ENCODE results near the gene EDC4.

The EDC4 gene

GRCh38 chr16:67879936-67880335 is 7.1 kb downstream of the EDC4 start:
- Histone ChIP-seq H3K4me1 (ENCODE audit: control insufficient read depth, insufficient read depth, low read length) (peaks cover 5% of the 10 kb centered on the region), H3K36me3 (ENCODE audit: control insufficient read depth, insufficient read depth, low read length) (peaks cover 85% of the 10 kb centered on the region), H3K9ac (ENCODE audit: low read depth, low read length) (no peak overlapping the region), H3K27me3 (ENCODE audit: control insufficient read depth, insufficient read depth, low read length) (no peaks in the 10 kb centered on the region), H3K4me3 (ENCODE audit: low read depth, low read length) (no peak overlapping the region), H3K27ac (ENCODE audit: low read depth, low read length) (no peak overlapping the region), H3K9me3 (ENCODE audit: control insufficient read depth, insufficient read depth, low read length) (no peaks in the 10 kb centered on the region)

DNA sequence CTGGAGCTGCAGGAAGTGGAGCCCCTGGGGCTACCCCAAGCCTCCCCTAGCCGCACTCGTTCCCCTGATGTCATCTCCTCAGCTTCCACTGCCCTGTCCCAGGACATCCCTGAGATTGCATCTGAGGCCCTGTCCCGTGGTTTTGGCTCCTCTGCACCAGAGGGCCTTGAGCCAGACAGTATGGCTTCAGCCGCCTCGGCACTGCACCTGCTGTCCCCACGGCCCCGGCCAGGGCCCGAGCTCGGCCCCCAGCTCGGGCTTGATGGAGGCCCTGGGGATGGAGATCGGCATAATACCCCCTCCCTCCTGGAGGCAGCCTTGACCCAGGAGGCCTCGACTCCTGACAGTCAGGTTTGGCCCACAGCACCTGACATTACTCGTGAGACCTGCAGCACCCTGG is 7.7 kb downstream of the EDC4 start:
- peaks cover 85% of the 10 kb centered on the region for H3K36me3 ChIP-seq (ENCODE audit: control insufficient read depth, insufficient read depth, low read length)
- H3K4me3 ChIP-seq (ENCODE audit: low read depth, low read length), result no peak overlapping the region
- H3K27me3 ChIP-seq (ENCODE audit: control insufficient read depth, insufficient read depth, low read length), result no peaks in the 10 kb centered on the region
- H3K9me3 ChIP-seq (ENCODE audit: control insufficient read depth, insufficient read depth, low read length), result no peaks in the 10 kb centered on the region
- H3K9ac ChIP-seq (ENCODE audit: low read depth, low read length), result no peak overlapping the region
- peaks cover 11% of the 10 kb centered on the region for H3K4me1 ChIP-seq (ENCODE audit: control insufficient read depth, insufficient read depth, low read length)
- H3K27ac ChIP-seq (ENCODE audit: low read depth, low read length), result no peak overlapping the region

DNA sequence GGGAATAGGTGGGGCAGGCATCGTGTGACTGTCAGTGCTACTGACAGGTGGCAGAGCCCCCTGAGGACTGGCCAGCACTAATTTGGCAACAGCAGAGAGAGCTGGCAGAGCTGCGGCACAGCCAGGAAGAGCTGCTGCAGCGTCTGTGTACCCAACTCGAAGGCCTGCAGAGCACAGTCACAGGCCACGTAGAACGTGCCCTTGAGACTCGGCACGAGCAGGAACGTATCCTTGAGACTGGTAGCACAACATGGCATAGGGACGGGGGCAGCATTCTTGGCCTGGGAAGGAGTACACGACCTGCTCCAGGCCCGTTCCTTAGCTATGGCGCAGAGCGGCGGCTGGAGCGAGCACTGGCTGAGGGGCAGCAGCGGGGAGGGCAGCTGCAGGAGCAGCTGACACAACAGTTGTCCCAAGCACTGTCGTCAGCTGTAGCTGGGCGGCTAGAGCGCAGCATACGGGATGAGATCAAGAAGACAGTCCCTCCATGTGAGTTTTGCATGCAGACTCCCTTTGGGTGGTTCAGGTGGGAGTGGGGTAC is 8.8 kb downstream of the EDC4 start:
- Histone ChIP-seq H3K27me3 (ENCODE audit: control insufficient read depth, insufficient read depth, low read length) (no peaks in the 10 kb centered on the region), H3K36me3 (ENCODE audit: control insufficient read depth, insufficient read depth, low read length) (peaks cover 75% of the 10 kb centered on the region), H3K4me1 (ENCODE audit: control insufficient read depth, insufficient read depth, low read length) (peaks cover 17% of the 10 kb centered on the region), H3K4me3 (ENCODE audit: low read depth, low read length) (no peak overlapping the region), H3K9ac (ENCODE audit: low read depth, low read length) (no peak overlapping the region), H3K27ac (ENCODE audit: low read depth, low read length) (no peak overlapping the region), H3K9me3 (ENCODE audit: control insufficient read depth, insufficient read depth, low read length) (no peaks in the 10 kb centered on the region)

- no peak overlapping the region for H3K9ac ChIP-seq (ENCODE audit: low read depth, low read length)
- no peaks in the 10 kb centered on the region for H3K9me3 ChIP-seq (ENCODE audit: control insufficient read depth, insufficient read depth, low read length)
- no peak overlapping the region for H3K4me3 ChIP-seq (ENCODE audit: low read depth, low read length)
- peaks cover 18% of the 10 kb centered on the region for H3K4me1 ChIP-seq (ENCODE audit: control insufficient read depth, insufficient read depth, low read length)
- no peaks in the 10 kb centered on the region for H3K27me3 ChIP-seq (ENCODE audit: control insufficient read depth, insufficient read depth, low read length)
- H3K36me3 ChIP-seq (ENCODE audit: control insufficient read depth, insufficient read depth, low read length), result peaks cover 67% of the 10 kb centered on the region
- H3K27ac ChIP-seq (ENCODE audit: low read depth, low read length), result no peak overlapping the region
These were observed 9.7 kb downstream of the EDC4 start for GRCh38 chr16:67882374-67883145.

DNA sequence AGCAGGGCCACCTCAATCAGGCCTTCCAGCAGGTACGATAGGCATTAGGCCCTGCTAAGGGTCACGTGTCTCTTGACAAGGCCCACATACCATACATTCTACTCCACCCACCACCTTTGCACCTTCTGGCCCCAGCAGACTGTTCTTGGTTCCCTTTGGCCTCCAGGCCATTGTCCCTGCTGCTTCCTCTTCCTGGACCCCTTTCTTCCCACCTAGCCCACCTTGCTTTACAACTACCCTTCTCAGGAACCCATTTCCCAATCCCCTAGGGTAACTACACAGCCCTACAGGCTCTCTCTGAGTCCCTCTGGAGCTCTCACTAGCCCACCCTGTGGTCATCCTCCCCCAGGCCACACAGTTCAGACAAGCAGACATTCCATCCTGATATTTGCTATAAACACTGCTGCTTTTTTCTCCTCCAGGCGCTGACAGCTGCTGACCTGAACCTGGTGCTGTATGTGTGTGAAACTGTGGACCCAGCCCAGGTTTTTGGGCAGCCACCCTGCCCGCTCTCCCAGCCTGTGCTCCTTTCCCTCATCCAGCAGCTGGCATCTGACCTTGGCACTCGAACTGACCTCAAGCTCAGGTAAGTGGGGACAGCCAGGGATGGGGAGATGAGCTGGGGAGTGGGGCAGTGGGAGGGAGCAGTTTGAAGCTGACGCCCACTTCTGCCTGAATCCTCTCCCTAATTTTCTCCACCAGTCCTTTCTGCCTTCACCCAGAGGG is 10.5 kb downstream of the EDC4 start:
- Histone ChIP-seq H3K36me3 (ENCODE audit: control insufficient read depth, insufficient read depth, low read length) (peaks cover 59% of the 10 kb centered on the region), H3K27me3 (ENCODE audit: control insufficient read depth, insufficient read depth, low read length) (no peaks in the 10 kb centered on the region), H3K9me3 (ENCODE audit: control insufficient read depth, insufficient read depth, low read length) (no peaks in the 10 kb centered on the region), H3K27ac (ENCODE audit: low read depth, low read length) (no peak overlapping the region), H3K9ac (ENCODE audit: low read depth, low read length) (no peak overlapping the region), H3K4me3 (ENCODE audit: low read depth, low read length) (no peak overlapping the region), H3K4me1 (ENCODE audit: control insufficient read depth, insufficient read depth, low read length) (peaks cover 18% of the 10 kb centered on the region)

GRCh38 chr16:67883872-67884261 is 11.0 kb downstream of the EDC4 start:
- H3K9me3 ChIP-seq (ENCODE audit: control insufficient read depth, insufficient read depth, low read length), result no peaks in the 10 kb centered on the region
- H3K27me3 ChIP-seq (ENCODE audit: control insufficient read depth, insufficient read depth, low read length), result no peaks in the 10 kb centered on the region
- H3K9ac ChIP-seq (ENCODE audit: low read depth, low read length), result no peak overlapping the region
- H3K27ac ChIP-seq (ENCODE audit: low read depth, low read length), result no peak overlapping the region
- H3K4me1 ChIP-seq (ENCODE audit: control insufficient read depth, insufficient read depth, low read length), result peaks cover 18% of the 10 kb centered on the region
- no peak overlapping the region for H3K4me3 ChIP-seq (ENCODE audit: low read depth, low read length)
- H3K36me3 ChIP-seq (ENCODE audit: control insufficient read depth, insufficient read depth, low read length), result peaks cover 54% of the 10 kb centered on the region

DNA sequence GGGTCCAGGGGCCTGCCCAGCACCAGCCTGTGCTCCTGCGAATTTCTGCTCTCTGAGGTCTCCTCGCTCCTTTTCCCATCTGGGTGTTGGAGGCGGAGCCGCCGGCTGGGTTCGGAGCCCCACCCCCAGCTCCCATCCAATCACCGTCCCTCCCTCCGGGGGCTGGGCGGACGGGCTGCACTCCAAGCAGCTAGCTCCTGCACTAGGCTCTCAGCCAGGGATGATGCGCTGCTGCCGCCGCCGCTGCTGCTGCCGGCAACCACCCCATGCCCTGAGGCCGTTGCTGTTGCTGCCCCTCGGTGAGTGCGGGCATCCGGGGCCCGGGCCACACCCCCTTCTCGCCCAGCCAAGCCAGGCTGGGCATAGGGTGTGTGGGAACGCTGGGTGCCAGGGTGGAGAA is 11.8 kb downstream of the EDC4 start, which contains the start of gene NRN1L:
Gene NRN1L (plus strand): TSS at position 202 of the 400 bp plus-strand sequence. CDS start 19 bp downstream, at position 221.
- no peaks in the 10 kb centered on the region for H3K27me3 ChIP-seq (ENCODE audit: control insufficient read depth, insufficient read depth, low read length)
- peaks cover 18% of the 10 kb centered on the region for H3K4me1 ChIP-seq (ENCODE audit: control insufficient read depth, insufficient read depth, low read length)
- H3K36me3 ChIP-seq (ENCODE audit: control insufficient read depth, insufficient read depth, low read length), result peaks cover 45% of the 10 kb centered on the region
- H3K9me3 ChIP-seq (ENCODE audit: control insufficient read depth, insufficient read depth, low read length), result no peaks in the 10 kb centered on the region
- peak within 1 kb of the TSS; percentile 10; the same call in 1 of the 2 replicates for H3K9ac ChIP-seq (ENCODE audit: low read depth, low read length)
- peak within 1 kb of the TSS; percentile 40; the same call in 1 of the 2 replicates for H3K4me3 ChIP-seq (ENCODE audit: low read depth, low read length)
- H3K27ac ChIP-seq (ENCODE audit: low read depth, low read length), result peak within 1 kb of the TSS; percentile 31

GRCh38 chr16:67885545-67885944 is 12.7 kb downstream of the EDC4 start:
- no peak overlapping the region for H3K27ac ChIP-seq (ENCODE audit: low read depth, low read length)
- peaks cover 18% of the 10 kb centered on the region for H3K4me1 ChIP-seq (ENCODE audit: control insufficient read depth, insufficient read depth, low read length)
- no peaks in the 10 kb centered on the region for H3K9me3 ChIP-seq (ENCODE audit: control insufficient read depth, insufficient read depth, low read length)
- no peak overlapping the region for H3K4me3 ChIP-seq (ENCODE audit: low read depth, low read length)
- peaks cover 37% of the 10 kb centered on the region for H3K36me3 ChIP-seq (ENCODE audit: control insufficient read depth, insufficient read depth, low read length)
- H3K27me3 ChIP-seq (ENCODE audit: control insufficient read depth, insufficient read depth, low read length), result no peaks in the 10 kb centered on the region
- no peak overlapping the region for H3K9ac ChIP-seq (ENCODE audit: low read depth, low read length)

DNA sequence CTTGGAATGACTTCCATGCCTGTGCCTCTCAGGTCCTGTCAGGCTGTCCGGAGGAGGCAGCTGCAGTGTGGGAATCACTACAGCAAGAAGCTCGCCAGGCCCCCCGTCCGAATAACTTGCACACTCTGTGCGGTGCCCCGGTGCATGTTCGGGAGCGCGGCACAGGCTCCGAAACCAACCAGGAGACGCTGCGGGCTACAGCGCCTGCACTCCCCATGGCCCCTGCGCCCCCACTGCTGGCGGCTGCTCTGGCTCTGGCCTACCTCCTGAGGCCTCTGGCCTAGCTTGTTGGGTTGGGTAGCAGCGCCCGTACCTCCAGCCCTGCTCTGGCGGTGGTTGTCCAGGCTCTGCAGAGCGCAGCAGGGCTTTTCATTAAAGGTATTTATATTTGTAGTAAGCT is 13.1 kb downstream of the EDC4 start:
- peaks cover 33% of the 10 kb centered on the region for H3K36me3 ChIP-seq (ENCODE audit: control insufficient read depth, insufficient read depth, low read length)
- no peak overlapping the region for H3K9ac ChIP-seq (ENCODE audit: low read depth, low read length)
- H3K4me1 ChIP-seq (ENCODE audit: control insufficient read depth, insufficient read depth, low read length), result peaks cover 18% of the 10 kb centered on the region
- H3K4me3 ChIP-seq (ENCODE audit: low read depth, low read length), result no peak overlapping the region
- H3K27ac ChIP-seq (ENCODE audit: low read depth, low read length), result no peak overlapping the region
- no peaks in the 10 kb centered on the region for H3K9me3 ChIP-seq (ENCODE audit: control insufficient read depth, insufficient read depth, low read length)
- H3K27me3 ChIP-seq (ENCODE audit: control insufficient read depth, insufficient read depth, low read length), result no peaks in the 10 kb centered on the region

- H3K36me3 ChIP-seq (ENCODE audit: control insufficient read depth, insufficient read depth, low read length), result peaks cover 28% of the 10 kb centered on the region
- H3K9ac ChIP-seq (ENCODE audit: low read depth, low read length), result no peak overlapping the region
- peaks cover 18% of the 10 kb centered on the region for H3K4me1 ChIP-seq (ENCODE audit: control insufficient read depth, insufficient read depth, low read length)
- no peak overlapping the region for H3K27ac ChIP-seq (ENCODE audit: low read depth, low read length)
- no peaks in the 10 kb centered on the region for H3K27me3 ChIP-seq (ENCODE audit: control insufficient read depth, insufficient read depth, low read length)
- no peak overlapping the region for H3K4me3 ChIP-seq (ENCODE audit: low read depth, low read length)
- H3K9me3 ChIP-seq (ENCODE audit: control insufficient read depth, insufficient read depth, low read length), result no peaks in the 10 kb centered on the region
These were observed 13.5 kb downstream of the EDC4 start for GRCh38 chr16:67886387-67886786.

GRCh38 chr16:67888331-67888730 is 15.5 kb downstream of the EDC4 start:
- Histone ChIP-seq H3K27me3 (ENCODE audit: control insufficient read depth, insufficient read depth, low read length) (no peaks in the 10 kb centered on the region), H3K27ac (ENCODE audit: low read depth, low read length) (no peak overlapping the region), H3K9ac (ENCODE audit: low read depth, low read length) (no peak overlapping the region), H3K9me3 (ENCODE audit: control insufficient read depth, insufficient read depth, low read length) (no peaks in the 10 kb centered on the region), H3K36me3 (ENCODE audit: control insufficient read depth, insufficient read depth, low read length) (peaks cover 9% of the 10 kb centered on the region), H3K4me3 (ENCODE audit: low read depth, low read length) (no peak overlapping the region), H3K4me1 (ENCODE audit: control insufficient read depth, insufficient read depth, low read length) (peaks cover 22% of the 10 kb centered on the region)
